Activated T-cell treated with anti-CD3 and anti-CD28 coated beads, Interleukin-2, amount 50 U/mL, for 4 hours (primary cell): ENCODE results near the gene SELP. TPM values are rescaled to one million over a fixed set of nuclear protein-coding genes. Genes with fewer than 3 reads are reported as not detected.

Source experiments
- ATAC-seq, 2 donors: fragments of 200-7000 bp; cut with Tn5 transposase; one replicate each; pipeline ENCODE4 v1.10.0; 2021
- DNase-seq: peaks from one replicate; pipeline ENCODE4 v3.0.0-alpha.2; 2020
- H3K27me3 Mint-ChIP-seq: one replicate; pipeline ENCODE4 v1.8.0; 2021; ENCODE audit warnings: low read depth, mixed read lengths
- H3K36me3 Mint-ChIP-seq: one replicate; pipeline ENCODE4 v1.8.0; 2022; ENCODE audit warnings: mixed read lengths; ENCODE audit not compliant: insufficient read depth
- H3K4me1 Mint-ChIP-seq: one replicate; pipeline ENCODE4 v1.8.0; 2021; ENCODE audit warnings: low read depth, mixed read lengths
- H3K4me3 Mint-ChIP-seq: one replicate; pipeline ENCODE4 v1.8.0; 2021; ENCODE audit warnings: mild to moderate bottlenecking, moderate library complexity, mixed read lengths
- H3K9me3 Mint-ChIP-seq: one replicate; pipeline ENCODE4 v1.8.0; 2021; ENCODE audit warnings: mixed read lengths
- total RNA-seq, 3 donors: library from RNA; stranded (reverse); gene quantifications; one replicate each; pipeline ENCODE4 v1.2.1, GENCODE V29; 2021

SELP gene
- total RNA-seq, 3 donors from 2014 or later = 0.35 to 0.48 (median 0.40) TPM

DNA sequence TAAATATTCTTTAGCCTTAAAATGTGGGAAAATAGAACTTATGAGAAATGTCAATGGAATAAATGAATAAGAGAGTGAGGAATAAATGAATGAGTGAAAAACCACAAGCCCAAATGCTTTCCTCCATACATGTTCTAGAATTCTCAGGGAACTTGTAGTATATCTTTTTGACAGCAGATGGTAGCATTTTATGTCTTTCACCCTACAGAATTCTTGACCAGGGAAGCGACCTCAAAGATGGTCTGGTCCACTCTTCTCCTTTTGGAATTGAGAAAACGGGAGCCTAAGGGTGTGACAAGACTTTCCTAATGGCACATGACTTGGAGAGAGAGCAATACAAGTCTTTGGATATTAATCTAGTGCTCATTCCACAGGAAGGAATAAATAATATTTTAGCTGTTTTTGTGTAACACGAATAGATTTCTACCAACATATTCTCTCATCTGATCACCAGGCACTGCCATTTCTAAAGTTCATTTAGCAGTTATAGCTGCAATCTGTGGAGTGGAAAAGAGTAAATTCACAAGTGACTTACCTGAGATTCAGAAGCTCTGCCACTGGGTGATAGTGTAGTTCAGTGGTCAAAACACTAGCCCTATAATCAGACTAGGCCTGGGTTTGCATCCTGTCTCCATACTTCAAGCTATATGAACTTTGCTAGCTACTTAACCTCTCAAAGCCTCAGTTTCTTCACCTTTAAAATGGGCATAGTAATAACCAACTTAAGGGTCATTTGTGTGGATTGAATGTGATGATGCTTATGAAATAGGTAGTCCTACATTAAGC is 28.6 kb downstream of the SELP start:
- Mint-ChIP-seq H3K27me3 (no peaks in the 10 kb centered on the region), H3K4me1 (peaks cover 56% of the 10 kb centered on the region), H3K4me3 (peak overlapping the region; percentile 47), H3K9me3 (no peaks in the 10 kb centered on the region), H3K36me3 (peaks cover 2% of the 10 kb centered on the region)
- ATAC-seq (no peak), DNase-seq (no peak)

DNA sequence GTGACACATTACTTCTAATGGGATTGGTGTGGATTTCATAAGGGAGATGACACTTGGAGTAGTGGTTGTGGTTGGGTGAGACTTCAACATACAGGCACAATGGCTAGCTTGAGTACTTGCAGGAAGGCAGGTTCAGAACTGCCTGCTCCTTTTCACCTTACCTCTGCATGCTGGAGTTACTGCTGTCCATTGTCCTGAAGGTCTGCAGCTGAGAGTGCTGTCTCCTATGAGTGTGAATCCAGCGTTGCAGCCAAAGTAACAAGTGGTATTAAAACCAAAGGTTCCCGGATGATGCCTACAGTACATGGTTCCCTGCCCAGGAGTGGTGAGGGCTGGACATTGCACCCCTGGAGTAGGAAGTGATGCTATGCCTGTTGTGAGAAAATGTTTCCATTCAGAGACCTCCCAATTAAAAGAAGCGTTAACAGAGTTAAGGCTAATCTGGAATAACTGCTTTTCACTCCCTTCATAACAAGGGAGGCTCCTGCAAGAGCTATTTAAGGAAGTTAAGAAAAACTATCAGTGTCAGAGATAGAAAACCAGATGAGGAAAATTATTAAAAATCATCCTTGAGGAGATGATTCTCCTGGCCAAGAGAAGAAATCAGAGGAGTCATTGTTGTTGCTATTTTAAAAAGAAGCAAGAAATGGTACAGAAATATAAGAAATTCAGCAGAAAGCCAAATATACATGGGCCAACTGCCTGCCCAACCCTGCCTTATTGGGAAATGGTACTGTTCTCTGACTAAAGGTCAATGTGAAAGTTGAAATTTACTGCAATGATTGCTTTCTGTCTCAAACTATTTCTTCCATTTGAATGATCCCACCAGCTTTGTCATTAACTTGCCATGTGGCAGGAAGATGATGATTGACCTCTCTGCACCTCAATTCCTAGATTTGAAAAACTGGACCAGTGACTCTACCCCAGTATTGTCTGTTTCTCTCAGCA is 33.9 kb downstream of the SELP start:
- Mint-ChIP-seq H3K27me3 (no peaks in the 10 kb centered on the region), H3K36me3 (no peaks in the 10 kb centered on the region), H3K9me3 (no peaks in the 10 kb centered on the region), H3K4me1 (peaks cover 50% of the 10 kb centered on the region), H3K4me3 (no peak overlapping the region)
- ATAC-seq (no peak), DNase-seq (no peak)

- H3K4me3 Mint-ChIP-seq = peak overlapping the region; percentile 48
- no peaks in the 10 kb centered on the region for H3K27me3 Mint-ChIP-seq
- ATAC-seq (peak; percentile 95 to 96), DNase-seq (no peak)
- peaks cover 54% of the 10 kb centered on the region for H3K4me1 Mint-ChIP-seq
- no peaks in the 10 kb centered on the region for H3K9me3 Mint-ChIP-seq
- H3K36me3 Mint-ChIP-seq = no peaks in the 10 kb centered on the region
Measured at GRCh38 chr1:169594391-169594790, 35.5 kb downstream of the SELP start.

GRCh38 chr1:169590932-169591331 is 39.0 kb downstream of the SELP start:
- Mint-ChIP-seq H3K27me3 (no peaks in the 10 kb centered on the region), H3K36me3 (no peaks in the 10 kb centered on the region), H3K4me3 (no peak overlapping the region), H3K4me1 (peaks cover 84% of the 10 kb centered on the region), H3K9me3 (no peaks in the 10 kb centered on the region)
- ATAC-seq (no peak), DNase-seq (no peak)

DNA sequence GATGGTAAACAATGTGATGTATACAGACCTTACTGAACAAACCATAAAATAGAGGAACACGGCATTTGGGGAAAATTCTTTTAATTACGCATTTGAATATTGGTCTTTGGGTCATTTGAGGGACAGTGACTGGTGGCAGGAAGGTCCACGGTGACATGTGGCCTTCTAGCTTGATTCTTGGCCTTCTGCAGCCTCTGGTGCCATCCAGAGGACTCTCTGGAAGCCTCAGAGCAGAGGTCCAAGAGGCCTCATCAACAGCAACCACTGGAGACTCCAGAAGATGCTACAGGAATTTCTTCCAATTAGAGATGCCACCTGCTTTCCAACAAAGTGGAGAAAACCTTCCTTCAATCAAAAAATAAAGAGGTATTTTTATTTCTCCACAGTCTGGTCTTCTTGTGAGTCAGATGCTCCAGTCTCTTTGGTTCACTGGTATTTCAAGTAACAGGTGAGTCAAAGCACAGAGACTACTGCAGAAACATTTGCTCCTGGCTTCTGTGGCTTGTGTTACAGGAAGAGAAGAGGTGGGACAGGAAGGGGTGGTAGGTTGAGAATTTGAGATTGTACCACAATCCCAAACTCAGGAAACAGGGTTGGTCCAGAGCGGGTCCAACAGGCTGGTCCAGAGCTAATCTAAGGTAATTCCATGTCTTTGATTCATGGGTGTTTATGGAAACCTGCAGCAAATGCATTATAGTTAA is 41.0 kb downstream of the SELP start:
- Mint-ChIP-seq H3K4me1 (peaks cover 69% of the 10 kb centered on the region), H3K36me3 (peaks cover 2% of the 10 kb centered on the region), H3K4me3 (peak overlapping the region; percentile 51), H3K9me3 (no peaks in the 10 kb centered on the region), H3K27me3 (no peaks in the 10 kb centered on the region)
- ATAC-seq = peak; percentile 49 to 68
- no peak for DNase-seq

GRCh38 chr1:169588112-169588511 is 41.8 kb downstream of the SELP start:
- no peak for DNase-seq
- no peak for ATAC-seq
- H3K9me3 Mint-ChIP-seq = no peaks in the 10 kb centered on the region
- H3K4me3 Mint-ChIP-seq = no peak overlapping the region
- H3K4me1 Mint-ChIP-seq = peaks cover 63% of the 10 kb centered on the region
- no peaks in the 10 kb centered on the region for H3K27me3 Mint-ChIP-seq
- peaks cover 2% of the 10 kb centered on the region for H3K36me3 Mint-ChIP-seq

GRCh38 chr1:169586395-169587255 is 43.3 kb downstream of the SELP start, which contains the start of gene F5:
Gene F5, minus strand, starts transcription at chr1:169586481. Its CDS starts 95 bp downstream, at chr1:169586386.
- peak; percentile 75 for DNase-seq
- H3K4me3 Mint-ChIP-seq = peak within 1 kb of the TSS; percentile 95
- H3K4me1 Mint-ChIP-seq = peaks cover 55% of the 10 kb centered on the region
- no peaks in the 10 kb centered on the region for H3K9me3 Mint-ChIP-seq
- H3K36me3 Mint-ChIP-seq = peaks cover 8% of the 10 kb centered on the region
- peak; percentile 87 to 90 for ATAC-seq
- H3K27me3 Mint-ChIP-seq = no peaks in the 10 kb centered on the region

GRCh38 chr1:169586067-169586394 is 43.9 kb downstream of the SELP start:
- Mint-ChIP-seq H3K27me3 (no peaks in the 10 kb centered on the region), H3K4me1 (peaks cover 53% of the 10 kb centered on the region), H3K9me3 (no peaks in the 10 kb centered on the region), H3K36me3 (peaks cover 8% of the 10 kb centered on the region), H3K4me3 (peak overlapping the region; percentile 95)
- no peak for DNase-seq
- ATAC-seq = peak; percentile 6 to 23

DNA sequence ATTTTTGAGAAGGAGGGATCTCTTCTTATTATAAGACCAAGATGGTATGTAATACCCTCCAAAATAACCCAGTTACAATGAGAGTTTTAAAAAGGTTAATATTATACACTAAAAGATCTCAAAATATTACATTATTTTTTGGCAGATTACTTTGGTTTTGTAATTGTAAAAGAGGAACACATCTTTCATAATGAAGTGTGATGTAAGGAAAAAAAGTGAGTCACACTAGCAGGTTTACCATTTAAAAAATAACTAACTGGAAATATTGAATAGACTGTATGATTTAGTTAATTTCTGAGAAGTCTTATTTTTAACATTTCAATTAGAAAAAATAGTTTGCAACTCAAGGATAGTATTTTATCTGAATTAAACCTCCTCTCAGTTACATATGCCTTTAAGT is 44.7 kb downstream of the SELP start:
- H3K4me1 Mint-ChIP-seq = peaks cover 49% of the 10 kb centered on the region
- peak overlapping the region; percentile 95 for H3K4me3 Mint-ChIP-seq
- no peaks in the 10 kb centered on the region for H3K9me3 Mint-ChIP-seq
- DNase-seq (no peak), ATAC-seq (peak in 1 of 2 donors; percentile 11)
- H3K36me3 Mint-ChIP-seq = peaks cover 8% of the 10 kb centered on the region
- H3K27me3 Mint-ChIP-seq = no peaks in the 10 kb centered on the region

- H3K4me1 Mint-ChIP-seq = peaks cover 44% of the 10 kb centered on the region
- H3K9me3 Mint-ChIP-seq = no peaks in the 10 kb centered on the region
- no peaks in the 10 kb centered on the region for H3K27me3 Mint-ChIP-seq
- peak; percentile 54 to 59 for ATAC-seq
- peaks cover 8% of the 10 kb centered on the region for H3K36me3 Mint-ChIP-seq
- H3K4me3 Mint-ChIP-seq = peak overlapping the region; percentile 95
- DNase-seq = no peak
Measured at GRCh38 chr1:169584483-169585144, 45.3 kb downstream of the SELP start.

DNA sequence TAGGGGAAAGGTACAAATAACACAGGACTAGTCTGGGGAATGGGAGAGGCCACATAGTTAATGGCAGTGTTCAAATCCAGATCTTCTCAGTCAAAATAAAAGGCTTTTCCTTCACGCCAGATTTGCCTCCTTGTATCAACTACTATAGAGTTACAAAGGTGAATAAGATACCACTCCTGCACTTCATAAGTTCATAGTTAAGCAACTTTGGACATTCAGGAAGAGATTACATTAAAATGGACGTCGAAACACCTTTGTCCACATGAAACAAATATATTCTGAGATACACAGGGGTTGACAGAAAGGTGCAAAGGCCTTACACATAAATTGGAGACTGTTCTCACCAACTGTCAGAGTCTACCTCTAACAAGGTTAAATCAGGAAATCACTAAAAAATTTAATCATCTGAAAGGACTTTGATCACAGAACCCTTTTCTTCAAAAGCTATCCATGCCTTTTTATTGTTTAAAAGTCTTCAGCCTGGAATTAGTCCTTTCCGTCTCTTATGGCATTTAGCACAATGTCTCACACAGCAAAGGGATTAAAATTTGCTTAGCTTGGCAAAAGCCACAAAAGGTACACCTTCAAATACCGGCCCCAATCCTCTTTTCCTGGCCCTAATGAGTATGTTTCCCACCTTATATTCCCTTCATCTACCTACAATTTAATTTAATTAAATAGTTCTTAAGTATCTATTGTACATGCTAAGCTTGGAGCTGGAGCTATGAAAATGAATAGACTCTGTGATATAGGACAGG is 51.8 kb downstream of the SELP start:
- Mint-ChIP-seq H3K9me3 (no peaks in the 10 kb centered on the region), H3K27me3 (no peaks in the 10 kb centered on the region), H3K36me3 (peaks cover 33% of the 10 kb centered on the region), H3K4me1 (peaks cover 10% of the 10 kb centered on the region), H3K4me3 (no peak overlapping the region)
- DNase-seq (no peak), ATAC-seq (no peak)

GRCh38 chr1:169576935-169577331 is 53.0 kb downstream of the SELP start:
- Mint-ChIP-seq H3K4me1 (peaks cover 13% of the 10 kb centered on the region), H3K36me3 (peaks cover 34% of the 10 kb centered on the region)
- ATAC-seq = no peak

More at GRCh38 chr1:169576935-169577331, 53.0 kb downstream of the SELP start:
- DNase-seq = no peak
- Mint-ChIP-seq H3K27me3 (no peaks in the 10 kb centered on the region), H3K4me3 (no peak overlapping the region), H3K9me3 (no peaks in the 10 kb centered on the region)
